HG03378 (cell line): ENCODE results near the gene KLHL21.
"Not testable (repeated sequence)": the region's sequence is repeated elsewhere in the genome, so short reads cannot be mapped to it uniquely, and the experiment has no call there.

Source experiments
- ATAC-seq: cut with Tn5 transposase; IDR thresholded peaks from one replicate; pipeline ENCODE4 v1.9.1; 2021; ENCODE audit warnings: mild to moderate bottlenecking, moderate library complexity; ENCODE audit not compliant: unreplicated experiment

KLHL21 gene

GRCh38 chr1:6585081-6585722, 17.5 kb downstream of the KLHL21 start:
- no peak for ATAC-seq

- ATAC-seq: no peak
Observed at GRCh38 chr1:6584126-6585080, 18.3 kb downstream of the KLHL21 start.

GRCh38 chr1:6582370-6582769, 20.3 kb downstream of the KLHL21 start:
- no peak for ATAC-seq

DNA sequence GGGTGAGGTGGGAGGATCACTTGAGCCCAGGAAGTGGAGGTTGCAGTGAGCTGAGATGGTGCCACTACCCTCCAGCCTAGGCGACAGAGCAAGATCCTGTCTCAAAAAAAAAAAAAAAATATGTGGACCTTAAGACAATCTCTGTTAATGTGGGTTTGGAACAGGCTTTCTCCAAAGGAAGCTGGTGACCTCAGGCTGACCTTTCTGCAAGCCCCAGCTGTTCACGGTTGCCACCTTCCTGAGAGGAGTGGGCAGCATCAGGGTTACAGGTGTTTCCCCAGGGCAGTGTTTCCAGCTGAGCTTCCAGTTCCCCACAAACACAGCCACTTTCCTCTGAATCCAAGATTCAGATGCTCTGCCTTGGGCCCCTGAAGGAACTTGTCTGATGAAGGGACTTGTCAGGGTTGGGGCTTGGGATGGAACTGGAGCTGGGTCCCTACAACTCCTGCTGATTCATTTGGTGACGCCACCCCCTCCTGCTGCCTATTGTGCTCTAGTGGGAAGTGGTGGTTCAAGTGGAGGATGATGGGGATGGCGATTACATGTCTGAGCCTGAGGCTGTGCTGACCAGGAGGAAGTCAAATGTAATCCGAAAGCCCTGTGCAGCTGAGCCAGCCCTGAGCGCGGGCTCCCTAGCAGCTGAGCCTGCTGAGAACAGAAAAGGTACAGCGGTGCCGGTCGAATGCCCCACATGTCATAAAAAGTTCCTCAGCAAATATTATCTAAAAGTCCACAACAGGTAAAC, 20.9 kb downstream of the KLHL21 start:
- ATAC-seq: no peak

DNA sequence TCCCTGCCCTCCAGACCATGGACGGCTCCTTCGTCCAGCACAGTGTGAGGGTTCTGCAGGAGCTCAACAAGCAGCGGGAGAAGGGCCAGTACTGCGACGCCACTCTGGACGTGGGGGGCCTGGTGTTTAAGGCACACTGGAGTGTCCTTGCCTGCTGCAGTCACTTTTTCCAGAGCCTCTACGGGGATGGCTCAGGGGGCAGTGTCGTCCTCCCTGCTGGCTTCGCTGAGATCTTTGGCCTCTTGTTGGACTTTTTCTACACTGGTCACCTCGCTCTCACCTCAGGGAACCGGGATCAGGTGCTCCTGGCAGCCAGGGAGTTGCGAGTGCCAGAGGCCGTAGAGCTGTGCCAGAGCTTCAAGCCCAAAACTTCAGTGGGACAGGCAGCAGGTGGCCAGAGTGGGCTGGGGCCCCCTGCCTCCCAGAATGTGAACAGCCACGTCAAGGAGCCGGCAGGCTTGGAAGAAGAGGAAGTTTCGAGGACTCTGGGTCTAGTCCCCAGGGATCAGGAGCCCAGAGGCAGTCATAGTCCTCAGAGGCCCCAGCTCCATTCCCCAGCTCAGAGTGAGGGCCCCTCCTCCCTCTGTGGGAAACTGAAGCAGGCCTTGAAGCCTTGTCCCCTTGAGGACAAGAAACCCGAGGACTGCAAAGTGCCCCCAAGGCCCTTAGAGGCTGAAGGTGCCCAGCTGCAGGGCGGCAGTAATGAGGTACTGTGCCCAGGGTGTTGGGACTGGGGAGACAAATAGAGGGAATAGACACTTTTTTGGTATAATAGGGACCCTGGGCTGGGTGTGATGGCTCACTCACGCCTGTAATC, 21.9 kb downstream of the KLHL21 start:
- ATAC-seq: no peak

- no peak for ATAC-seq
Observed at GRCh38 chr1:6580119-6580592, 22.5 kb downstream of the KLHL21 start.

- peak; percentile 89 for ATAC-seq
Observed at GRCh38 chr1:6579374-6580118, 23.1 kb downstream of the KLHL21 start, which contains the start of gene ZBTB48. ZBTB48 (plus strand) TSS chr1:6579994; CDS start chr1:6580610, 616 bp downstream.

GRCh38 chr1:6578624-6579373, 23.9 kb downstream of the KLHL21 start:
- no peak for ATAC-seq

DNA sequence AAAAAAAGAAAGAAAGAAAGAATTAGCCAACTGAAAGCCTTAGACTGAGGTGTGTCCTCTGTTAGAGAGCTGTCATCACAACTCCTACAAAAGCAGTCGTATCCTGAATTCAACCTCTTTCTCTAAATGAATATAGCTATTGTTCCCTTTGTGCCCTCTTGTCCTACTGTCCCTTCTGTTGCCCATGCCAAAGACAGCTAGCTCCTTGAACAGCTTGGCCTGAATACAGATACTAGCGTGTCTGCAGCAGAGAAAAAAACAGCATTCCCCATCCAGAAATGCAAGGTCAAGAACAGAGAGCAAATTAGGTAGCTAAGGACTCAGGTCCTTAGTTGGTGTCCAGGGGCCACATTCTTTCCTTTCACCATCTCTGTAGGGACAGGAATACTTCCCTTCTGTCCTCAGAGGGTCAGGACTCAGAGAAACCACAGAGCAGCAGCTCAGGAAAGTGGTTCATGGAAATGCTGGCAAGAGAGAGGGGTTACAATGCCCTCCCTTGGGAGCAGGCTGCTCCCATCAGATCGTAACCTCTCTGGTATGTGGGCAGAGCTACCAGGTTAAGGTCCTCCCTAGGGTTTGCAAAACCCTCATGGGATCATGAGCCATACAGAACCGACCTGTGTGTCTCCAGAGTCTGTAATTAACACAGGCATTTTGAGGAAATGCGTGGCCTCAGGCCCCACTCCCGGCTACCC, 24.7 kb downstream of the KLHL21 start:
- ATAC-seq: no peak

DNA sequence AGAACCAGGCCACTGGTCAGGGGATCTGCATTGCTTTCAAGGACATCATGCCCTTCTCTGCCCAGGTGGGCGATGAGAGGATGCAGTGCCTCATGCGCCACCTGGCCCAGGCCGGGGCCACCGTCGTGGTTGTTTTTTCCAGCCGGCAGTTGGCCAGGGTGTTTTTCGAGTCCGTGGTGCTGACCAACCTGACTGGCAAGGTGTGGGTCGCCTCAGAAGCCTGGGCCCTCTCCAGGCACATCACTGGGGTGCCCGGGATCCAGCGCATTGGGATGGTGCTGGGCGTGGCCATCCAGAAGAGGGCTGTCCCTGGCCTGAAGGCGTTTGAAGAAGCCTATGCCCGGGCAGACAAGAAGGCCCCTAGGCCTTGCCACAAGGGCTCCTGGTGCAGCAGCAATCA, 27.9 kb downstream of the KLHL21 start:
- no peak for ATAC-seq

DNA sequence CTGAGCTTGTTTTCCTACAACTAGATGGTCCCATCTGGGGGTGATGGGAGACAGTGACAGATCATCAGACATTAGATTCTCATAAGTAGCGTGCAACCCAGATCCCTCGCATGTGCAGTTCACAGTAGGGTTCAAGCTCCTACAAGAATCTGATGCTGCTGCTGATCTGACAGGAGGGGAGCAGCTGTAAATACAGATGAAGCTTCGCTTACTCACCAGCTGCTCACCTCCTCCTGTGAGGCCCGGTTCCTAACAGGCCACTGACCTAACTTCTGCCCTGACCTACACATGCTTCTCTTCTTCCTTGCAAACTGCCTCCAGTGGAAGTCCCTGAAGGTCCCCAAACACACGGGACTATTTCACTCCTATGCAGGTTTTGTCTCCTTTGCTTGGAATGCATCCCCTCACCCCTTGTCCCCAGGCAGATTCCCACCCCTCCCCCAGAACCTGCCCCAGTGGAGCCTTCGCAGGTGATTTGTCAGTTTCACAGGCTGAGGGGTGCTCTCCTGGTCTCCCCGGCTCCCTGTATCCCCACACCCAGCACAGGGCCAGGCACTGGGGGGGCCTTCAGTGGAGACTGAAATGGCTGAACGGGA, 28.5 kb downstream of the KLHL21 start:
- no peak for ATAC-seq

GRCh38 chr1:6572653-6573383, 29.9 kb downstream of the KLHL21 start:
- no peak for ATAC-seq

DNA sequence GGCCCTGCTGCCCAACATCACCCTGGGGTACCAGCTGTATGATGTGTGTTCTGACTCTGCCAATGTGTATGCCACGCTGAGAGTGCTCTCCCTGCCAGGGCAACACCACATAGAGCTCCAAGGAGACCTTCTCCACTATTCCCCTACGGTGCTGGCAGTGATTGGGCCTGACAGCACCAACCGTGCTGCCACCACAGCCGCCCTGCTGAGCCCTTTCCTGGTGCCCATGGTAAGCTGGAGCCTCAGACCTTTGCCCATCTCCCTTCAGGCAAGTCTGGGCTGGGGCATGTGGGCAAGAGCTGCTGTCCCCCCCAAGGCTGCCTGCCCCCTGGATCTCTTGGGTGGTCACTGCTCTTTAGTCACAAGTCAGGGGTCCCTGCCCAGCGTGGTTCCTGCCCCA, 31.7 kb downstream of the KLHL21 start:
- no peak for ATAC-seq

DNA sequence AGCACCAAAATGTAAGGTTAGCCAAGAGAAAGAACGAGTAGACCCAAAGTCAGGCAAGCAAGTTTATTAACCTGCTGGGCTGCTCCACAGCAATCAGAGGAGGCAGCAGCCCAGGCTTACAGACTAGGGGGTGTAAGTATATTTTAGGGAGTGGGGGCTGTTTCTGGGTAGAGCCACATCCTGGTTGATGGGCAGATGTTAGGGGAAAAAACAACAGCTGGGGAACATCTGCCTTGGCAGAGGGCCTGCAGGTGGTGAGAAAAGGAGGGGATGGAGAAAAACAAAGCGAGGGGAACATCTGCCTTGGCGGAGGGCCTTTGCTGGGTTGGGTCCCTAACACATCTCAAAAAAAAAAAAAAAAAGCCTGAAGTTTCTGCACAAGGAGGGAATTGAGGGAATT, 32.6 kb downstream of the KLHL21 start:
- ATAC-seq: no peak

GRCh38 chr1:6569033-6569432, 33.6 kb downstream of the KLHL21 start:
- no peak for ATAC-seq

DNA sequence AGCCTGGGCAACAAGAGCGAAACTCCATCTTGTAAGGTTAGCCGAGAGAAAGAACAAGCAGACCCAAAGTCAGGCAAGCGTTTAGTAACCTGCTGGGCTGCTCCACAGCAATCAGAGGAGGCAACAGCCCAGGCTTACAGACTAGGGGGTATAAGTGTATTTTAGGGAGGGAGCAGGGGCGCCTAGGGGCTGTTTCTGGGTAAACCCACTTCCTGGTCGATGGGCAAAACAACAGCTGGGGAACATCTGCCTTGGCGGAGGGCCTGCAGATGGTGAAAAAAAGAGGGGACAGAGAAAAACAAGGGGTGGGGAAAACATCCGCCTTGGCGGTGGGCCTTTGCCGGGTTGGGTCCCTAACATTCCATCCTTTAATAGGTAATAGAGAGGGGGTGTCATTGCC, 42.4 kb downstream of the KLHL21 start:
- no peak for ATAC-seq

DNA sequence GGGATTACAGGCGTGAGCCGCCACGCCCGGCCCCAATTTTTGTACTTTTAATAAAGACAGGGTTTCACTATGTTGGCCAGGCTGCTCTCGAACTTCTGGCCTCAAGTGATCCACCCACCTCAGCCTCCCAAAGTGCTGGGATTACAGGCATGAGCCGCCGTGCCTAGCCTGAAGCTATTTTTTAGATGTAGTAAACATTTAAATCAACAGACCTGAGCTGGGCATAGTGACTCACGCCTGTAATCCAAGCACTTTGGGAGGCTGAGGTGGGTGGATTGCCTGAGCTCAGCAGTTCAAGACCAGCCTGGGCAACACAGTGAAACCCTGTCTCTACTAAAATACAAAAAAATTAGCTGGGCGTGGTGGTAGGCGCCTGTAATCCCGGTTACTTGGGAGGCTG, 43.5 kb downstream of the KLHL21 start:
- not testable (repeated sequence) for ATAC-seq
